B cell (primary cell): ENCODE results near the gene FMN2. TPM values are rescaled to one million over a fixed set of nuclear protein-coding genes. Genes with fewer than 3 reads are reported as not detected.

ENCODE experiments used
- ATAC-seq: fragments of 200-7000 bp; cut with Tn5 transposase; one replicate; pipeline ENCODE4 v1.10.0; 2021; ENCODE audit warnings: low read depth, mild to moderate bottlenecking, moderate number of reproducible peaks, moderate library complexity
- CTCF ChIA-PET: fragments of 350-600 bp; sonication (Branson Sonifier 250); formaldehyde crosslinking; loops from one replicate; lab custom pipeline; 2021; ENCODE audit warnings: antibody characterized with exemption, inconsistent platforms; lab: Charles Lee
- POLR2A ChIA-PET: fragments of 350-600 bp; sonication (Branson Sonifier 250); formaldehyde crosslinking; loops from one replicate; lab custom pipeline; 2021; ENCODE audit warnings: antibody characterized with exemption; lab: Charles Lee
- DNase-seq: peaks from one replicate; pipeline ENCODE4 v3.0.0; 2013
- H2AFZ ChIP-seq: 2 replicates; pipeline ENCODE4 v1.6.1; 2012; ENCODE audit warnings: mild to moderate bottlenecking, low read depth, low read length; ENCODE audit not compliant: insufficient read depth, poor library complexity, severe bottlenecking
- H3K27ac ChIP-seq, 2 donors: 1 replicate in 1 of 2; 2 replicates in 1 of 2; pipeline ENCODE4 v1.5.1; 2012 to 2013; ENCODE audit warnings: low read length in 2 of 2, mild to moderate bottlenecking in 2 of 2, moderate library complexity in 1 of 2
- H3K27me3 ChIP-seq, 4 experiments: fragments of 200-600 bp in 1 of 4; sonication (generic) in 1 of 4; replicated peaks in 1 of 4; 1 replicate in 2 of 4; 2 replicates in 2 of 4; pipeline versions ENCODE4 v1.6.1 to v1.7.0; 2013 to 2016; ENCODE audit warnings: low read length in 3 of 4, mild to moderate bottlenecking in 2 of 4, mixed read lengths in 1 of 4, moderate library complexity in 1 of 4; ENCODE audit not compliant: insufficient read depth in 4 of 4, control insufficient read depth in 3 of 4; ENCODE audit errors: control extremely low read depth in 1 of 4
- H3K36me3 ChIP-seq, 2 experiments: replicated peaks in 1 of 2; 1 replicate in 1 of 2; 2 replicates in 1 of 2; pipeline versions ENCODE4 v1.6.1 to v1.7.1; 2013; ENCODE audit warnings: low read length in 1 of 2; ENCODE audit not compliant: insufficient read depth in 2 of 2, control insufficient read depth in 1 of 2; ENCODE audit errors: control extremely low read depth in 1 of 2, extremely low read depth in 1 of 2
- H3K4me1 ChIP-seq, 2 donors: fragments of 200-600 bp in 1 of 2; sonication (generic) in 1 of 2; 1 replicate in 1 of 2; 2 replicates in 1 of 2; pipeline versions ENCODE4 v1.5.1 to v1.6.1; 2013 to 2017; ENCODE audit warnings: low read length in 2 of 2; ENCODE audit not compliant: control insufficient read depth in 2 of 2, insufficient read depth in 2 of 2
- H3K4me2 ChIP-seq: replicated peaks from 2 replicates; pipeline ENCODE3; 2012; ENCODE audit warnings: mild to moderate bottlenecking, low read depth, low read length; ENCODE audit not compliant: poor library complexity, severe bottlenecking
- H3K4me3 ChIP-seq, 5 experiments: fragments of 200-600 bp in 1 of 5; sonication (generic) in 1 of 5; 1 replicate in 3 of 5; 2 replicates in 2 of 5; pipeline versions ENCODE4 v1.5.1 to v1.7.0; 2011 to 2016; ENCODE audit warnings: low read length in 4 of 5, mild to moderate bottlenecking in 4 of 5, low read depth in 2 of 5, control low read depth in 1 of 5, moderate library complexity in 1 of 5; ENCODE audit not compliant: insufficient read depth in 1 of 5; ENCODE audit errors: control extremely low read depth in 1 of 5, extremely low read depth in 1 of 5
- H3K79me2 ChIP-seq: fragments of 200-600 bp; sonication (generic); one replicate; pipeline ENCODE4 v1.6.0; 2016; ENCODE audit warnings: low read length; ENCODE audit not compliant: control insufficient read depth, insufficient read depth
- H3K9ac ChIP-seq: fragments of 200-600 bp; sonication (generic); 2 replicates; pipeline ENCODE4 v1.6.1; 2017; ENCODE audit warnings: mild to moderate bottlenecking, low read length, moderate library complexity
- H3K9me3 ChIP-seq, 3 donors: one replicate each; pipeline versions ENCODE4 v1.6.1 to v1.7.1; 2013; ENCODE audit warnings: low read length in 2 of 3; ENCODE audit not compliant: control insufficient read depth in 2 of 3, insufficient read depth in 1 of 3; ENCODE audit errors: control extremely low read depth in 1 of 3
- H4K20me1 ChIP-seq: 2 replicates; pipeline ENCODE4 v1.6.0; 2012; ENCODE audit warnings: mild to moderate bottlenecking, low read length; ENCODE audit not compliant: insufficient read depth, control insufficient read depth, poor library complexity, severe bottlenecking
- H3K27ac Mint-ChIP-seq: one replicate; pipeline ENCODE4 v1.8.0; 2021; ENCODE audit warnings: mixed read lengths
- H3K27me3 Mint-ChIP-seq: one replicate; pipeline ENCODE4 v1.8.0; 2021; ENCODE audit warnings: mixed read lengths
- H3K4me1 Mint-ChIP-seq: one replicate; pipeline ENCODE4 v1.8.0; 2021; ENCODE audit warnings: mixed read lengths
- H3K4me3 Mint-ChIP-seq: one replicate; pipeline ENCODE4 v1.8.0; 2021; ENCODE audit warnings: mixed read lengths
- H3K9me3 Mint-ChIP-seq: one replicate; pipeline ENCODE4 v1.8.0; 2022; ENCODE audit warnings: mixed read lengths; ENCODE audit not compliant: insufficient read depth
- EZH2 ChIP-seq: IDR thresholded peaks from 2 replicates; pipeline ENCODE4 v1.6.1; 2012; ENCODE audit warnings: borderline replicate concordance, low read depth, mild to moderate bottlenecking, moderate library complexity, low read length; ENCODE audit not compliant: insufficient read depth, poor library complexity, severe bottlenecking
- WGBS: methylation state at CpG from one replicate; pipeline ENCODE4 v1.1.5; 2013; ENCODE audit warnings: missing lambda C conversion rate; ENCODE audit not compliant: insufficient coverage; 5-methylcytosine and 5-hydroxymethylcytosine counted together
- intact Hi-C: fragments of 100-400 bp; cut with micrococcal nuclease; formaldehyde crosslinking; loops from one replicate; pipeline ENCODE4 v1.10.0; 2022
- polyA plus RNA-seq: library from polyadenylated mRNA; depleted of rRNA; stranded (reverse); fragments of >200 nt; gene quantifications from 2 replicates; pipeline ENCODE4 v1.2.3, GENCODE V29; 2012
- total RNA-seq, 2 donors: library from RNA; stranded (reverse); fragments of 120-200 nt in 1 of 2; gene quantifications; 1 replicate in 1 of 2; 2 replicates in 1 of 2; pipeline versions ENCODE4 v1.2.3 to v1.2.4, GENCODE V29; 2013 to 2022
- TF ChIP-seq, protein P1 (sequence below): fragments of 200-600 bp; IDR thresholded peaks from one replicate; pipeline ENCODE4 v1.8.0; 2022; ENCODE audit warnings: antibody characterized with exemption, mild to moderate bottlenecking

Gene FMN2
- total and polyA plus RNA-seq, 2 donors (not counting 1 experiment from before 2014, with no cell fraction given), result not detected

DNA sequence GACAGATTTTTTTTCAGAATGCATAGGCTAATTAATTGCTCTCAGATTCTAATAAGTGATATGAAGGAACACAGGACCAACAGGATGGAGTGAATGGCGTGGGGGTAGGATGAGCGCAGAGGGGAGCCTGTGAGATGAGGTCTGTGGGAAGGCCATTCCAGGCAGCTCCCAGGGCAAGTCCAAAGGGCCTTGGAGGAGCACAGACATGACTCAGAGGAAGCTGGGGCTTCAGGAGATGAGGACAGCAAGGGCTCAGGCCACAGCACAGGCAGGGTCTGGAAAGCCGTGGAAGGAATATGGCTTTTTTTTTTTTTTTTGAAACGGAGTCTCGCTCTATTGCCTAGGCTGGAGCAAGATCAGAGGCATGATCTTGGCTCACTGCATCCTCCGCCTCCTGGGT lies 35.1 kb downstream of the FMN2 start:
- Histone ChIP-seq H3K9ac (no peak overlapping the region), H3K4me3 (no peak overlapping the region), H4K20me1 (no peaks in the 10 kb centered on the region), H3K27ac (no peak overlapping the region), H3K27me3 (no peaks in the 10 kb centered on the region), H3K36me3 (no peaks in the 10 kb centered on the region), H3K4me2 (no peak overlapping the region), H3K79me2 (no peaks in the 10 kb centered on the region), H3K9me3 (peaks cover 0 to 6% (median 0%) of the 10 kb centered on the region in 3 donors), H3K4me1 (no peaks in the 10 kb centered on the region), H2AFZ (no peak overlapping the region)
- ChIA-PET POLR2A (no interaction called here), CTCF (no interaction called here)
- ATAC-seq, result no peak
- Mint-ChIP-seq H3K27ac (no peak overlapping the region), H3K4me1 (no peaks in the 10 kb centered on the region), H3K4me3 (no peak overlapping the region), H3K9me3 (no peaks in the 10 kb centered on the region), H3K27me3 (no peaks in the 10 kb centered on the region)
- WGBS, result 97% methylated on average over 4 of the region's 6 CpGs
- intact Hi-C loops, result no loop called here
- no peak for DNase-seq
- TF ChIP-seq EZH2, result no peak
- TF ChIP-seq, protein P1, sequence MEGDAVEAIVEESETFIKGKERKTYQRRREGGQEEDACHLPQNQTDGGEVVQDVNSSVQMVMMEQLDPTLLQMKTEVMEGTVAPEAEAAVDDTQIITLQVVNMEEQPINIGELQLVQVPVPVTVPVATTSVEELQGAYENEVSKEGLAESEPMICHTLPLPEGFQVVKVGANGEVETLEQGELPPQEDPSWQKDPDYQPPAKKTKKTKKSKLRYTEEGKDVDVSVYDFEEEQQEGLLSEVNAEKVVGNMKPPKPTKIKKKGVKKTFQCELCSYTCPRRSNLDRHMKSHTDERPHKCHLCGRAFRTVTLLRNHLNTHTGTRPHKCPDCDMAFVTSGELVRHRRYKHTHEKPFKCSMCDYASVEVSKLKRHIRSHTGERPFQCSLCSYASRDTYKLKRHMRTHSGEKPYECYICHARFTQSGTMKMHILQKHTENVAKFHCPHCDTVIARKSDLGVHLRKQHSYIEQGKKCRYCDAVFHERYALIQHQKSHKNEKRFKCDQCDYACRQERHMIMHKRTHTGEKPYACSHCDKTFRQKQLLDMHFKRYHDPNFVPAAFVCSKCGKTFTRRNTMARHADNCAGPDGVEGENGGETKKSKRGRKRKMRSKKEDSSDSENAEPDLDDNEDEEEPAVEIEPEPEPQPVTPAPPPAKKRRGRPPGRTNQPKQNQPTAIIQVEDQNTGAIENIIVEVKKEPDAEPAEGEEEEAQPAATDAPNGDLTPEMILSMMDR, result no peak

DNA sequence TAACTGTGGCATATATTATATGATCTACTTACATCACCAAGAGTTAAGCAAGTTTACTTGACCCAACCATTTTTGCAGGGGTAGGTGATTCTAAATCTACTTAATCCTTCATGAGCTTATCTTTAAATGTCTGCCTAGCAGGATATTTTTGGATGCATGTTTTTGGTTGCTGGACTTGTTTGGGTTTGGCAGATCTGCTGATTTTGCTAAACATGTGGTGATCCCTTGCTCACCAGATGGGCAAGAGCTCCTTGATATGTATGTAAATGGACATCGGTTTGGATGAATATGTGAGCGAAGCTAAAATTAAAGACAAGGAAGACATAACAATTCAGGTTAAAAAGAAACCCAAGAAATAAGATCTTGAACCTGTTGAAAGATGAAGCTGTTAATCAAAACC lies 36.7 kb downstream of the FMN2 start:
- intact Hi-C loops, result no loop called here
- ChIA-PET CTCF (no interaction called here), POLR2A (no interaction called here)
- TF ChIP-seq EZH2, result no peak
- TF ChIP-seq, protein P1, result no peak
- Histone ChIP-seq H3K27me3 (no peaks in the 10 kb centered on the region), H2AFZ (no peak overlapping the region), H3K4me2 (no peak overlapping the region), H3K4me1 (no peaks in the 10 kb centered on the region), H3K36me3 (no peaks in the 10 kb centered on the region), H3K79me2 (no peaks in the 10 kb centered on the region), H3K27ac (no peak overlapping the region), H4K20me1 (no peaks in the 10 kb centered on the region), H3K9ac (no peak overlapping the region), H3K4me3 (no peak overlapping the region), H3K9me3 (no peaks in the 10 kb centered on the region)
- Mint-ChIP-seq H3K4me3 (no peak overlapping the region), H3K27ac (no peak overlapping the region), H3K4me1 (no peaks in the 10 kb centered on the region), H3K27me3 (no peaks in the 10 kb centered on the region), H3K9me3 (no peaks in the 10 kb centered on the region)
- no CpG with 5 or more reads among the region's 2 CpGs for WGBS
- DNase-seq (no peak), ATAC-seq (no peak)
